HepG2 (cell line): ENCODE measurements around the gene PRKAG1. TPM values are rescaled to one million over a fixed set of nuclear protein-coding genes. Genes with fewer than 3 reads are reported as not detected.

ENCODE experiments used
- EHMT2 ChIP-seq: fragments of 200-600 bp; sonication (generic); IDR thresholded peaks from 2 replicates; pipeline ENCODE4 v1.7.0; 2017; ENCODE audit warnings: antibody characterized with exemption, low read depth, low read length, borderline replicate concordance
- TAF1 ChIP-seq: sonication (generic); formaldehyde crosslinking; IDR thresholded peaks from 2 replicates; pipeline ENCODE4 v1.4.0; 2020; ENCODE audit warnings: missing genetic modification reagents
- TFDP1 ChIP-seq: IDR thresholded peaks from 2 replicates; pipeline ENCODE4 v1.6.1; 2016; ENCODE audit warnings: missing compliant biosample characterization, missing genetic modification reagents, borderline replicate concordance
- ZNF224 ChIP-seq: sonication (generic); formaldehyde crosslinking; IDR thresholded peaks from 2 replicates; pipeline ENCODE4 v1.5.0; 2020; ENCODE audit warnings: mild to moderate bottlenecking, missing genetic modification reagents
- ZNF414 ChIP-seq: sonication (generic); formaldehyde crosslinking; IDR thresholded peaks from 2 replicates; pipeline ENCODE4 v1.5.0; 2020; ENCODE audit warnings: missing genetic modification reagents
- ZNF556 ChIP-seq: sonication (generic); formaldehyde crosslinking; IDR thresholded peaks from 2 replicates; pipeline ENCODE4 v1.4.0; 2020; ENCODE audit warnings: mild to moderate bottlenecking, missing genetic modification reagents, borderline replicate concordance
- ZNF605 ChIP-seq: sonication (generic); formaldehyde crosslinking; IDR thresholded peaks from 2 replicates; pipeline ENCODE4 v1.8.0; 2022; ENCODE audit warnings: mild to moderate bottlenecking, missing genetic modification reagents
- ZNF883 ChIP-seq: sonication (generic); formaldehyde crosslinking; IDR thresholded peaks from 2 replicates; pipeline ENCODE4 v1.5.1; 2020; ENCODE audit warnings: mild to moderate bottlenecking, missing genetic modification reagents; ENCODE audit errors: not compliant biosample characterization
- ZXDC ChIP-seq: sonication (generic); formaldehyde crosslinking; IDR thresholded peaks from 2 replicates; pipeline ENCODE4 v1.5.0; 2020; ENCODE audit warnings: mild to moderate bottlenecking, missing genetic modification reagents
- ZZZ3 ChIP-seq: sonication (generic); formaldehyde crosslinking; IDR thresholded peaks from 2 replicates; pipeline ENCODE4 v1.4.0; 2020; ENCODE audit warnings: missing genetic modification reagents, mild to moderate bottlenecking, borderline replicate concordance
- polyA plus RNA-seq, 8 experiments: library from polyadenylated mRNA; depleted of rRNA in 3 of 8; stranded (reverse) in 7 of 8; unstranded in 1 of 8; fragments of >200 nt; fragmentation: Illumina TruSeq in 4 of 8; extraction: Trizol in 4 of 8; gene quantifications; 2 replicates each; pipeline versions ENCODE4 v1.2.1 to v1.2.3, GENCODE V29; 2011 to 2016; ENCODE audit warnings: low read depth in 4 of 8, missing spikeins in 1 of 8, mixed read lengths in 1 of 8; ENCODE audit not compliant: insufficient read depth in 1 of 8
- total RNA-seq, 5 experiments: library from RNA; depleted of rRNA; stranded (reverse); fragments of >200 nt; fragmentation: Illumina TruSeq; extraction: Trizol; gene quantifications; 2 replicates each; pipeline ENCODE4 v1.2.3, GENCODE V29; 2016; ENCODE audit warnings: low read depth in 1 of 5
- TF ChIP-seq, protein P1 (sequence below), 2 experiments: sonication (generic) in 1 of 2; formaldehyde crosslinking in 1 of 2; IDR thresholded peaks; 2 replicates each; pipeline versions ENCODE4 v1.4.0 to v1.6.1; 2018 to 2020; ENCODE audit warnings: missing genetic modification reagents in 2 of 2, borderline replicate concordance in 1 of 2, low read depth in 1 of 2, mild to moderate bottlenecking in 1 of 2, missing biosample characterization in 1 of 2
- TF ChIP-seq, protein P2 (sequence below): sonication (generic); formaldehyde crosslinking; IDR thresholded peaks from 2 replicates; pipeline ENCODE4 v1.8.0; 2022; ENCODE audit warnings: low read depth, missing genetic modification reagents
- TF ChIP-seq, protein P3 (sequence below): fragments of 450-650 bp; IDR thresholded peaks from 2 replicates; pipeline ENCODE4 v1.6.1; 2017

Gene PRKAG1
- total and polyA plus RNA-seq, 2 of the 13 experiments (the other 11 are each of a cell fraction or from before 2014, with no cell fraction given), result 26.1 to 32.8 TPM

- peak; percentile 68; the same call in 1 of the 2 replicates for TF ChIP-seq ZXDC
- TF ChIP-seq, protein P1, sequence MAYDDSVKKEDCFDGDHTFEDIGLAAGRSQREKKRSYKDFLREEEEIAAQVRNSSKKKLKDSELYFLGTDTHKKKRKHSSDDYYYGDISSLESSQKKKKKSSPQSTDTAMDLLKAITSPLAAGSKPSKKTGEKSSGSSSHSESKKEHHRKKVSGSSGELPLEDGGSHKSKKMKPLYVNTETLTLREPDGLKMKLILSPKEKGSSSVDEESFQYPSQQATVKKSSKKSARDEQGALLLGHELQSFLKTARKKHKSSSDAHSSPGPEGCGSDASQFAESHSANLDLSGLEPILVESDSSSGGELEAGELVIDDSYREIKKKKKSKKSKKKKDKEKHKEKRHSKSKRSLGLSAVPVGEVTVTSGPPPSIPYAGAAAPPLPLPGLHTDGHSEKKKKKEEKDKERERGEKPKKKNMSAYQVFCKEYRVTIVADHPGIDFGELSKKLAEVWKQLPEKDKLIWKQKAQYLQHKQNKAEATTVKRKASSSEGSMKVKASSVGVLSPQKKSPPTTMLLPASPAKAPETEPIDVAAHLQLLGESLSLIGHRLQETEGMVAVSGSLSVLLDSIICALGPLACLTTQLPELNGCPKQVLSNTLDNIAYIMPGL (CRISPR knock-in tag; IDR thresholded peaks at IDR 0.05; ENCODE audit: borderline replicate concordance in 1 of 2, low read depth in 1 of 2), result no peak
- peak; percentile 48; the same call in 1 of the 2 replicates for TF ChIP-seq TFDP1 (CRISPR knock-in tag)
- no peak for TF ChIP-seq EHMT2
- peak; percentile 73 for TF ChIP-seq ZNF883
- peak; percentile 45 for TF ChIP-seq TAF1
- TF ChIP-seq, protein P2, sequence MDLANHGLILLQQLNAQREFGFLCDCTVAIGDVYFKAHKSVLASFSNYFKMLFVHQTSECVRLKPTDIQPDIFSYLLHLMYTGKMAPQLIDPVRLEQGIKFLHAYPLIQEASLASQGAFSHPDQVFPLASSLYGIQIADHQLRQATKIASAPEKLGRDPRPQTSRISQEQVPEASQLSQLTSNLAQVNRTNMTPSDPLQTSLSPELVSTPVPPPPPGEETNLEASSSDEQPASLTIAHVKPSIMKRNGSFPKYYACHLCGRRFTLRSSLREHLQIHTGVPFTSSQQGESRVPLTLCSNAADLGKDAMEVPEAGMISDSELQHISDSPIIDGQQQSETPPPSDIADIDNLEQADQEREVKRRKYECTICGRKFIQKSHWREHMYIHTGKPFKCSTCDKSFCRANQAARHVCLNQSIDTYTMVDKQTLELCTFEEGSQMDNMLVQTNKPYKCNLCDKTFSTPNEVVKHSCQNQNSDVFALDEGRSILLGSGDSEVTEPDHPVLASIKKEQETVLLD, result peak; percentile 71
- no peak for TF ChIP-seq ZNF414 (CRISPR knock-in tag)
- peak; percentile 25; the same call in 1 of the 2 replicates for TF ChIP-seq ZNF556 (CRISPR knock-in tag)
- peak; percentile 95 for TF ChIP-seq ZNF224 (CRISPR knock-in tag)
- TF ChIP-seq ZZZ3 (CRISPR knock-in tag), result no peak; the same call in 1 of the 2 replicates
- TF ChIP-seq, protein P3, sequence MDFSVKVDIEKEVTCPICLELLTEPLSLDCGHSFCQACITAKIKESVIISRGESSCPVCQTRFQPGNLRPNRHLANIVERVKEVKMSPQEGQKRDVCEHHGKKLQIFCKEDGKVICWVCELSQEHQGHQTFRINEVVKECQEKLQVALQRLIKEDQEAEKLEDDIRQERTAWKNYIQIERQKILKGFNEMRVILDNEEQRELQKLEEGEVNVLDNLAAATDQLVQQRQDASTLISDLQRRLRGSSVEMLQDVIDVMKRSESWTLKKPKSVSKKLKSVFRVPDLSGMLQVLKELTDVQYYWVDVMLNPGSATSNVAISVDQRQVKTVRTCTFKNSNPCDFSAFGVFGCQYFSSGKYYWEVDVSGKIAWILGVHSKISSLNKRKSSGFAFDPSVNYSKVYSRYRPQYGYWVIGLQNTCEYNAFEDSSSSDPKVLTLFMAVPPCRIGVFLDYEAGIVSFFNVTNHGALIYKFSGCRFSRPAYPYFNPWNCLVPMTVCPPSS, result no peak
- TF ChIP-seq ZNF605 (CRISPR knock-in tag), result peak; percentile 72; the same call in 1 of the 2 replicates
Measured at GRCh38 chr12:48998497-48999353, 19.9 kb downstream of the PRKAG1 start (continued).
